ENCODE data around the gene GALNT17.

Gene GALNT17

GRCh38 chr7:71566991-71567390 lies 435.0 kb downstream of the GALNT17 start:
- no peak for TF ChIP-seq REST (IDR thresholded peaks at IDR 0.05; ENCODE audit: low read depth)
- no peak for TF ChIP-seq EGR1 (IDR thresholded peaks at IDR 0.05)
- TF ChIP-seq, protein P1, sequence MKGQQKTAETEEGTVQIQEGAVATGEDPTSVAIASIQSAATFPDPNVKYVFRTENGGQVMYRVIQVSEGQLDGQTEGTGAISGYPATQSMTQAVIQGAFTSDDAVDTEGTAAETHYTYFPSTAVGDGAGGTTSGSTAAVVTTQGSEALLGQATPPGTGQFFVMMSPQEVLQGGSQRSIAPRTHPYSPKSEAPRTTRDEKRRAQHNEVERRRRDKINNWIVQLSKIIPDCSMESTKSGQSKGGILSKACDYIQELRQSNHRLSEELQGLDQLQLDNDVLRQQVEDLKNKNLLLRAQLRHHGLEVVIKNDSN (IDR thresholded peaks at IDR 0.05), result no peak
- TF ChIP-seq NFIC (IDR thresholded peaks at IDR 0.05), result no peak
- TF ChIP-seq RAD21 (IDR thresholded peaks at IDR 0.05; ENCODE audit: low read depth), result no peak
- no peak for TF ChIP-seq TEAD4 (IDR thresholded peaks at IDR 0.05)
- TF ChIP-seq EP300 (IDR thresholded peaks at IDR 0.05; ENCODE audit: borderline replicate concordance), result no peak
- TF ChIP-seq YY1 (IDR thresholded peaks at IDR 0.05; ENCODE audit: low read depth), result no peak
- TF ChIP-seq ZBTB7A (IDR thresholded peaks at IDR 0.05; ENCODE audit: low read depth), result no peak
- TF ChIP-seq, protein P2, sequence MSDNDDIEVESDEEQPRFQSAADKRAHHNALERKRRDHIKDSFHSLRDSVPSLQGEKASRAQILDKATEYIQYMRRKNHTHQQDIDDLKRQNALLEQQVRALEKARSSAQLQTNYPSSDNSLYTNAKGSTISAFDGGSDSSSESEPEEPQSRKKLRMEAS (IDR thresholded peaks at IDR 0.05), result no peak
- no peak for TF ChIP-seq TAF1 (IDR thresholded peaks at IDR 0.05; ENCODE audit: low read depth)
- no peak for TF ChIP-seq TCF12 (IDR thresholded peaks at IDR 0.05; ENCODE audit: low read depth)
- no peak for TF ChIP-seq CREB1 (IDR thresholded peaks at IDR 0.05; ENCODE audit: low read depth)
- no peak for TF ChIP-seq FOXM1 (IDR thresholded peaks at IDR 0.05; ENCODE audit: borderline replicate concordance, low read depth)

GRCh38 chr7:71574153-71574860 lies 442.4 kb downstream of the GALNT17 start:
- TF ChIP-seq EP300 (IDR thresholded peaks at IDR 0.05; ENCODE audit: borderline replicate concordance) (no peak), TAF1 (IDR thresholded peaks at IDR 0.05; ENCODE audit: low read depth) (no peak), FOXM1 (IDR thresholded peaks at IDR 0.05; ENCODE audit: borderline replicate concordance, low read depth) (no peak), CEBPB (IDR thresholded peaks at IDR 0.05) (no peak), REST (IDR thresholded peaks at IDR 0.05; ENCODE audit: low read depth) (no peak)
- TF ChIP-seq, protein P1 (IDR thresholded peaks at IDR 0.05), result no peak

GRCh38 chr7:71580027-71580426 lies 448.1 kb downstream of the GALNT17 start:
- TF ChIP-seq EGR1 (IDR thresholded peaks at IDR 0.05) (no peak), TCF12 (IDR thresholded peaks at IDR 0.05; ENCODE audit: low read depth) (no peak), EP300 (IDR thresholded peaks at IDR 0.05; ENCODE audit: borderline replicate concordance) (no peak), CEBPB (IDR thresholded peaks at IDR 0.05) (no peak), TAF1 (IDR thresholded peaks at IDR 0.05; ENCODE audit: low read depth) (no peak), RAD21 (IDR thresholded peaks at IDR 0.05; ENCODE audit: low read depth) (no peak), YY1 (IDR thresholded peaks at IDR 0.05; ENCODE audit: low read depth) (no peak), NFIC (IDR thresholded peaks at IDR 0.05) (no peak)
- TF ChIP-seq, protein P1 (IDR thresholded peaks at IDR 0.05), result no peak
- TF ChIP-seq, protein P2 (IDR thresholded peaks at IDR 0.05), result no peak

- TF ChIP-seq TCF12 (IDR thresholded peaks at IDR 0.05; ENCODE audit: low read depth) (no peak), EP300 (IDR thresholded peaks at IDR 0.05; ENCODE audit: borderline replicate concordance) (no peak), TAF1 (IDR thresholded peaks at IDR 0.05; ENCODE audit: low read depth) (no peak), REST (IDR thresholded peaks at IDR 0.05; ENCODE audit: low read depth) (no peak), FOXM1 (IDR thresholded peaks at IDR 0.05; ENCODE audit: borderline replicate concordance, low read depth) (no peak), RAD21 (IDR thresholded peaks at IDR 0.05; ENCODE audit: low read depth) (no peak), YY1 (IDR thresholded peaks at IDR 0.05; ENCODE audit: low read depth) (no peak), CEBPB (IDR thresholded peaks at IDR 0.05) (no peak), EGR1 (IDR thresholded peaks at IDR 0.05) (no peak), NFIC (IDR thresholded peaks at IDR 0.05) (no peak), CREB1 (IDR thresholded peaks at IDR 0.05; ENCODE audit: low read depth) (no peak), TEAD4 (IDR thresholded peaks at IDR 0.05) (no peak)
- TF ChIP-seq, protein P2 (IDR thresholded peaks at IDR 0.05), result no peak
- TF ChIP-seq, protein P1 (IDR thresholded peaks at IDR 0.05), result no peak
Observed at GRCh38 chr7:71584256-71584655, 452.3 kb downstream of the GALNT17 start.
